H1 (cell line): Measurements from ENCODE around the gene CCDC8. TPM values are rescaled to one million over a fixed set of nuclear protein-coding genes. Genes with fewer than 3 reads are reported as not detected.

Experiments used
- CTCF ChIA-PET: fragments of 300-600 bp; sonication (Branson Sonifier 250); formaldehyde crosslinking; loops from one replicate; lab custom pipeline; 2021; ENCODE audit not compliant: partially characterized antibody; lab: Charles Lee
- POLR2A ChIA-PET: fragments of 300-600 bp; sonication (Branson Sonifier 250); formaldehyde crosslinking; loops from one replicate; lab custom pipeline; 2021; ENCODE audit warnings: inconsistent platforms; ENCODE audit not compliant: partially characterized antibody; lab: Charles Lee
- DNase-seq, 2 experiments: peaks; one replicate each; pipeline versions ENCODE4 v3.0.0 to v3.0.0-alpha.2; 2010 to 2022; ENCODE audit warnings: low spot score in 2 of 2, low read depth in 1 of 2, mixed read lengths in 1 of 2
- FAIRE-seq: peaks from 2 replicates; lab custom pipeline; 2011; peaks lifted over from hg19 to GRCh38; lab: Jason Lieb, UNC
- H2AFZ ChIP-seq: 2 replicates; pipeline ENCODE4 v1.8.1; 2012; ENCODE audit warnings: low read length, inconsistent platforms
- H2AK5ac ChIP-seq: 2 replicates; pipeline ENCODE4 v1.6.1; 2013; ENCODE audit warnings: low read depth, low read length
- H2BK120ac ChIP-seq: replicated peaks from 2 replicates; pipeline ENCODE3; 2013; ENCODE audit warnings: low read depth, low read length, inconsistent platforms
- H2BK12ac ChIP-seq: 2 replicates; pipeline ENCODE4 v1.6.1; 2013; ENCODE audit warnings: low read depth, low read length
- H2BK15ac ChIP-seq: 2 replicates; pipeline ENCODE4 v1.6.1; 2013; ENCODE audit warnings: low read length
- H2BK20ac ChIP-seq: 2 replicates; pipeline ENCODE4 v1.6.1; 2013; ENCODE audit warnings: low read length
- H2BK5ac ChIP-seq: 2 replicates; pipeline ENCODE4 v1.6.1; 2013; ENCODE audit warnings: low read depth, low read length
- H3K14ac ChIP-seq: 2 replicates; pipeline ENCODE4 v1.6.1; 2013; ENCODE audit warnings: inconsistent platforms; ENCODE audit not compliant: insufficient read length
- H3K18ac ChIP-seq: 2 replicates; pipeline ENCODE4 v1.6.1; 2013; ENCODE audit warnings: low read length; ENCODE audit errors: extremely low read depth
- H3K23ac ChIP-seq: 2 replicates; pipeline ENCODE4 v1.6.1; 2013; ENCODE audit warnings: inconsistent platforms; ENCODE audit not compliant: insufficient read length
- H3K23me2 ChIP-seq: 2 replicates; pipeline ENCODE4 v1.6.1; 2013; ENCODE audit warnings: low read depth, low read length
- H3K27ac ChIP-seq: 2 replicates; pipeline ENCODE4 v1.6.1; 2011; ENCODE audit warnings: low read depth, low read length, inconsistent platforms
- H3K27me3 ChIP-seq, 4 experiments: replicated peaks in 1 of 4; 1 replicate in 1 of 4; 2 replicates in 3 of 4; pipeline versions ENCODE4 v1.6.1 to v1.8.1; 2011 to 2013; ENCODE audit warnings: low read length in 3 of 4, mild to moderate bottlenecking in 3 of 4, inconsistent platforms in 2 of 4, mixed read lengths in 2 of 4, moderate library complexity in 1 of 4; ENCODE audit not compliant: control insufficient read depth in 3 of 4, insufficient read depth in 3 of 4; ENCODE audit errors: extremely low read depth in 1 of 4
- H3K36me3 ChIP-seq, 4 experiments: 2 replicates each; pipeline versions ENCODE4 v1.6.1 to v1.8.1; 2011 to 2013; ENCODE audit warnings: mild to moderate bottlenecking in 4 of 4, low read length in 3 of 4, moderate library complexity in 2 of 4, control low read depth in 1 of 4, inconsistent platforms in 1 of 4; ENCODE audit not compliant: insufficient read depth in 4 of 4, control insufficient read depth in 2 of 4
- H3K4ac ChIP-seq: replicated peaks from 2 replicates; pipeline ENCODE3; 2013; ENCODE audit warnings: low read length, low read depth, mixed read lengths, inconsistent platforms; ENCODE audit not compliant: insufficient read length
- H3K4me1 ChIP-seq, 4 experiments: replicated peaks in 1 of 4; 1 replicate in 1 of 4; 2 replicates in 3 of 4; pipeline versions ENCODE4 v1.6.1 to v1.8.1; 2011 to 2013; ENCODE audit warnings: low read length in 3 of 4, inconsistent platforms in 2 of 4, mixed read lengths in 1 of 4; ENCODE audit not compliant: insufficient read depth in 4 of 4, control insufficient read depth in 3 of 4
- H3K4me2 ChIP-seq, 2 experiments: 2 replicates each; pipeline versions ENCODE4 v1.6.1 to v1.8.1; 2011 to 2013; ENCODE audit warnings: low read depth in 2 of 2, low read length in 2 of 2, control low read depth in 1 of 2, inconsistent platforms in 1 of 2, mild to moderate bottlenecking in 1 of 2; ENCODE audit not compliant: insufficient read depth in 1 of 2
- H3K4me3 ChIP-seq, 4 experiments: fragments of 200-600, 300-600 bp in 1 of 4; sonication (generic), shearing (Covaris generic), sonication (Bioruptor Twin) in 1 of 4; 2 replicates each; pipeline versions ENCODE4 v1.5.1 to v1.8.1; 2011 to 2016; ENCODE audit warnings: low read length in 4 of 4, low read depth in 3 of 4, control low read depth in 2 of 4, inconsistent platforms in 2 of 4, mild to moderate bottlenecking in 2 of 4, mixed read lengths in 1 of 4, moderate library complexity in 1 of 4; ENCODE audit not compliant: insufficient read depth in 2 of 4; ENCODE audit errors: extremely low read depth in 1 of 4
- H3K56ac ChIP-seq: replicated peaks from 2 replicates; pipeline ENCODE3; 2013; ENCODE audit warnings: low read depth, mild to moderate bottlenecking, mixed read lengths, low read length, inconsistent platforms; ENCODE audit not compliant: insufficient read length
- H3K79me1 ChIP-seq: 2 replicates; pipeline ENCODE4 v1.6.1; 2013; ENCODE audit warnings: low read depth, low read length, control low read depth
- H3K79me2 ChIP-seq, 2 experiments: 2 replicates each; pipeline versions ENCODE4 v1.6.1 to v1.8.1; 2012 to 2013; ENCODE audit warnings: low read length in 2 of 2, mild to moderate bottlenecking in 2 of 2, inconsistent platforms in 1 of 2; ENCODE audit not compliant: insufficient read depth in 2 of 2, control insufficient read depth in 1 of 2
- H3K9ac ChIP-seq, 4 experiments: replicated peaks in 1 of 4; 1 replicate in 1 of 4; 2 replicates in 3 of 4; pipeline versions ENCODE4 v1.6.1 to v1.8.1; 2011 to 2013; ENCODE audit warnings: low read depth in 3 of 4, low read length in 3 of 4, control low read depth in 2 of 4, mild to moderate bottlenecking in 2 of 4, moderate library complexity in 2 of 4, inconsistent platforms in 1 of 4; ENCODE audit errors: extremely low read depth in 1 of 4
- H3K9me3 ChIP-seq, 2 experiments: 2 replicates each; pipeline versions ENCODE4 v1.6.1 to v1.8.1; 2012 to 2013; ENCODE audit warnings: mild to moderate bottlenecking in 2 of 2, moderate library complexity in 2 of 2, control low read depth in 1 of 2, inconsistent platforms in 1 of 2, low read depth in 1 of 2, low read length in 1 of 2, mixed read lengths in 1 of 2; ENCODE audit not compliant: insufficient read depth in 2 of 2
- H4K20me1 ChIP-seq, 2 experiments: replicated peaks in 1 of 2; 2 replicates each; pipeline versions ENCODE3 to v1.8.1; 2011 to 2013; ENCODE audit warnings: inconsistent platforms in 2 of 2, low read length in 2 of 2, mild to moderate bottlenecking in 1 of 2; ENCODE audit not compliant: insufficient read depth in 2 of 2, control insufficient read depth in 1 of 2
- H4K5ac ChIP-seq: 2 replicates; pipeline ENCODE4 v1.6.1; 2013; ENCODE audit warnings: low read length, low read depth, mixed read lengths, inconsistent platforms; ENCODE audit not compliant: insufficient read length
- H4K8ac ChIP-seq: 2 replicates; pipeline ENCODE4 v1.8.0; 2013; ENCODE audit warnings: mild to moderate bottlenecking, moderate library complexity, low read length, inconsistent platforms; ENCODE audit not compliant: insufficient read depth; ENCODE audit errors: extremely low read depth
- H4K91ac ChIP-seq: replicated peaks from 2 replicates; pipeline ENCODE3; 2013; ENCODE audit warnings: low read length, mixed read lengths, inconsistent platforms; ENCODE audit not compliant: insufficient read length
- CHD1 ChIP-seq: IDR thresholded peaks from 2 replicates; pipeline ENCODE4 v1.6.1; 2012; ENCODE audit warnings: low read depth, low read length, improper control_type of control experiment
- HDAC6 ChIP-seq: IDR thresholded peaks from one replicate; pipeline ENCODE4 v1.7.1; 2012; ENCODE audit warnings: low read depth, mild to moderate bottlenecking, inconsistent platforms, low read length, moderate library complexity
- KDM1A ChIP-seq: fragments of 200-600, 300-600 bp; sonication (generic); IDR thresholded peaks from 2 replicates; pipeline ENCODE4 v1.7.1; 2016; ENCODE audit warnings: mild to moderate bottlenecking, low read length, borderline replicate concordance
- KDM5A ChIP-seq: fragments of 200-600 bp; IDR thresholded peaks from 2 replicates; pipeline ENCODE4 v1.7.1; 2012; ENCODE audit warnings: mild to moderate bottlenecking, low read length, inconsistent platforms, mixed read lengths
- RBBP5 ChIP-seq: IDR thresholded peaks from 2 replicates; pipeline ENCODE4 v1.7.1; 2012; ENCODE audit warnings: low read depth, mild to moderate bottlenecking, inconsistent platforms, low read length, moderate library complexity, borderline replicate concordance
- RNF2 ChIP-seq: fragments of 200-900, 300-1000 bp; sonication (generic); IDR thresholded peaks from 2 replicates; pipeline ENCODE4 v1.7.1; 2016; ENCODE audit warnings: borderline replicate concordance, low read depth, mild to moderate bottlenecking, antibody characterized with exemption, low read length; ENCODE audit not compliant: poor library complexity, severe bottlenecking; ENCODE audit errors: missing control alignments
- SAP30 ChIP-seq: fragments of 300-600 bp; sonication (generic); IDR thresholded peaks from 2 replicates; pipeline ENCODE4 v1.7.1; 2012; ENCODE audit warnings: low read length, moderate library complexity, mild to moderate bottlenecking, inconsistent platforms; ENCODE audit not compliant: insufficient read depth, insufficient replicate concordance
- SIRT6 ChIP-seq: IDR thresholded peaks from one replicate; pipeline ENCODE4 v1.7.1; 2012; ENCODE audit warnings: low read length, inconsistent platforms
- TCF12 ChIP-seq: IDR thresholded peaks from 2 replicates; pipeline ENCODE4 v1.6.1; 2011; ENCODE audit warnings: low read depth, mild to moderate bottlenecking, low read length
- WGBS, 2 experiments: shearing (Covaris generic) in 1 of 2; methylation state at CpG; one replicate each; pipeline versions ENCODE4 v1.1.6 to v1.1.7; 2013 to 2015; ENCODE audit warnings: low lambda C conversion rate in 2 of 2, mixed read lengths in 2 of 2, inconsistent platforms in 1 of 2, low coverage in 1 of 2, missing lambda C conversion rate in 1 of 2; ENCODE audit not compliant: insufficient replicate concordance in 2 of 2, insufficient coverage in 1 of 2, insufficient read length in 1 of 2; ENCODE audit errors: extremely low coverage in 1 of 2, missing lambda C conversion rate in 1 of 2; 5-methylcytosine and 5-hydroxymethylcytosine counted together
- polyA plus RNA-seq, 7 experiments: library from polyadenylated mRNA; depleted of rRNA in 3 of 7; stranded (reverse) in 5 of 7; unstranded in 2 of 7; fragments of >200 nt in 5 of 7; fragments of 200-250 nt in 2 of 7; gene quantifications; 1 replicate in 5 of 7; 2 replicates in 1 of 7; 4 replicates in 1 of 7; pipeline versions ENCODE4 v1.2.1 to v1.2.3, GENCODE V29; 2011 to 2013; ENCODE audit warnings: missing spikeins in 2 of 7, mixed read lengths in 2 of 7
- total RNA-seq: library from RNA; stranded (reverse); fragmentation: NEBNext Ultra II Directional; extraction: Animal tissue kit (Norgen Biotek cat#: 25700); gene quantifications from 2 replicates; pipeline ENCODE4 v1.2.1, GENCODE V29; 2021
- TF ChIP-seq, protein P1 (sequence below): IDR thresholded peaks from 2 replicates; pipeline ENCODE4 v1.6.1; 2012; ENCODE audit warnings: inconsistent platforms

The CCDC8 gene
- total and polyA plus RNA-seq, 2 of the 8 experiments (the other 6 are each of a cell fraction or from before 2014, with no cell fraction given): 4.9 to 13.6 TPM

GRCh38 chr19:46373491-46374359 lies 39.6 kb downstream of the CCDC8 start:
- Histone ChIP-seq H3K27ac (peak overlapping the region; percentile 84), H3K79me2 (peaks cover 0 to 40% of the 10 kb centered on the region in 2 experiments; a peak in 2 of 4 replicates), H3K4ac (peak overlapping the region; percentile 76), H4K5ac (peak overlapping the region; percentile 18), H4K91ac (peak overlapping the region; percentile 98), H2AK5ac (peak overlapping the region; percentile 75; the same call in 1 of the 2 replicates), H2AFZ (no peak overlapping the region), H3K36me3 (peaks cover 9 to 33% (median 25%) of the 10 kb centered on the region in 4 experiments), H3K4me1 (peaks cover 14 to 30% (median 21%) of the 10 kb centered on the region in 4 experiments), H3K4me2 (peak overlapping the region; percentile 59 to 73), H3K9me3 (no peaks in the 10 kb centered on the region), H3K4me3 (peak overlapping the region in 3 of 4 experiments; percentile 5 to 42 (median 19); a peak in 4 of 8 replicates), H3K23ac (no peak overlapping the region), H3K14ac (no peak overlapping the region), H3K23me2 (no peaks in the 10 kb centered on the region), H4K20me1 (peaks cover 3 to 10% of the 10 kb centered on the region in 2 experiments), H3K79me1 (peaks cover 9% of the 10 kb centered on the region), H2BK20ac (peak overlapping the region; percentile 89), H2BK5ac (peak overlapping the region; percentile 98), H2BK15ac (peak overlapping the region; percentile 94), H4K8ac (no peak overlapping the region), H3K18ac (peak overlapping the region; percentile 99), H3K9ac (peak overlapping the region in 2 of 4 experiments; percentile 51 to 57; a peak in 4 of 7 replicates), H2BK120ac (peak overlapping the region; percentile 44), H2BK12ac (peak overlapping the region; percentile 97; the same call in 1 of the 2 replicates), H3K56ac (peak overlapping the region; percentile 17), H3K27me3 (no peaks in the 10 kb centered on the region)
- FAIRE-seq: peak; percentile 13
- ChIA-PET CTCF (interaction anchor here (0.7 to 7.5 kb wide), 12 partner anchors 8 to 542 kb away, joined by 3 to 58 read pairs (median 10); partner anchors contain the start of gene PPP5C), POLR2A (interaction anchor here (0.8 to 2.4 kb wide), 4 partner anchors 19 to 118 kb away, joined by 3 to 15 read pairs (median 4); no protein-coding TSS in a partner anchor)
- peak; percentile 62 to 73 for DNase-seq
- WGBS, 2 experiments: 32% methylated on average over 17 of the region's 17 CpGs; no CpG with 5 or more reads in 1 of the 2 experiments
- TF ChIP-seq CHD1: no peak
- no peak for TF ChIP-seq KDM1A
- no peak for TF ChIP-seq HDAC6
- TF ChIP-seq, protein P1, sequence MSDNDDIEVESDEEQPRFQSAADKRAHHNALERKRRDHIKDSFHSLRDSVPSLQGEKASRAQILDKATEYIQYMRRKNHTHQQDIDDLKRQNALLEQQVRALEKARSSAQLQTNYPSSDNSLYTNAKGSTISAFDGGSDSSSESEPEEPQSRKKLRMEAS: 0 out of 2 replicates have a peak, but pooled peaks have one; percentile 41
- no peak for TF ChIP-seq SAP30
- no peak for TF ChIP-seq TCF12
- TF ChIP-seq RNF2: no peak
- peak; percentile 64; the same call in 1 of the 2 replicates for TF ChIP-seq RBBP5
- TF ChIP-seq SIRT6: no peak
- no peak for TF ChIP-seq KDM5A
